ENCODE results near the gene ZBED4. TPM values are rescaled to one million over a fixed set of nuclear protein-coding genes. Genes with fewer than 3 reads are reported as not detected.
"Not testable (repeated sequence)": the region's sequence is repeated elsewhere in the genome, so short reads cannot be mapped to it uniquely, and the experiment has no call there.

Gene ZBED4
- total and polyA plus RNA-seq, 4 experiments from 2014 or later, result 6.7 to 18.6 (median 13.9) TPM

DNA sequence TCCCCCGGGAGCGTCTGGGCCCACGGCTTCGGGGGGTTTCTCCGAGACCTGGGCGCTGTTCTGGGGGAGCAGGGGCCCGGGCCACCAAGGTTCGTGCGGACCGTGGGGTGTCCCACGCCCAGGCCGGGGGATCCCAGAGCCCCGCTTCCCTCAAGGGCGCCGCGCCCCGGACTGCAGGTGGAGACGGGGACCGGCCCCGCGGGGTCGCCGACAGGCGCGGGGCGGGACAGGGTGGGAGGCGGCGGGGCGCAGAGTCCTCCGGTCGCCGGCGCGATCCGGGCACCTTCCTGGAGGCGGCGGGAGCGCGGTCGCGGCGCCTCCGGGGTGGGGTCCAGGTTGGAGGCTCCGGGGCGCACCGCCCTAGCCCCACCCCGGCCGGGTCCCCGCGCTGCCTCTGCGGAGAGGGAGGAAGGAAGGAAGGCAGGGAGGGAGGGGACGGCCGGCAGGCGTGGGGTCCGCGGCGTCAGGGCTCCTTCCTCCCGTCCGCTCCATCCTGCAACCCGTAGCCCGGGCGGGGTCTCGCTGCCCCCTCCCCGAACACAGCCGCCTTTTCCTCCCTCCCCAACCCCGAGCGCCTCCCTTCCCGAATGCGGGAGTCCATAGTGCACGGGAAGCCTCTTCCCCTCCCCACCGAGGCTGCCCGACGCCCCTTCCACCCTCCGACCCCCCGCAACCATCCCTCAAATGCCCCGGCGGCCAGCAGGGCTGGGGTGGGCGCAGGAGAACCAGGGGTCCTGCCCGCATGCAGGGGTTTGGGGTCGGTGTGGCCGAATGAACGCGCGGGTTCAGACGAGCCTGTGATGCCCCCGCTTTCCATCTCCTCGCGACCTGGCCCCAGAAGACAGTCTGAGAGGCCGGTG is 4.3 kb upstream of the ZBED4 start:
- peaks cover 11% of the 10 kb centered on the region for H3K4me1 ChIP-seq (ENCODE audit: insufficient read depth, low read length)
- no peaks in the 10 kb centered on the region for H3K9me3 Mint-ChIP-seq
- DNase-seq, result peak in 1 of 5 donors; percentile 24
- H3K4me3 Mint-ChIP-seq, result peak overlapping the region; percentile 51 to 69 (median 62)
- no peaks in the 10 kb centered on the region for H3K36me3 ChIP-seq (ENCODE audit: insufficient read depth, low read length)
- CTCF ChIA-PET (ENCODE audit: partially characterized antibody), result no interaction called here
- H3K27ac ChIP-seq (ENCODE audit: low read depth, low read length), result no peak overlapping the region
- no peaks in the 10 kb centered on the region for H3K27me3 ChIP-seq (ENCODE audit: insufficient read depth, low read length)
- intact Hi-C loops (cut with micrococcal nuclease), result loop anchor here (1.0 kb wide), 1 partner anchor 10 kb away; no protein-coding TSS in a partner anchor
- POLR2A ChIA-PET (ENCODE audit: partially characterized antibody), result no interaction called here
- no peaks in the 10 kb centered on the region for H3K27me3 Mint-ChIP-seq
- H3K36me3 Mint-ChIP-seq, result peaks cover 0 to 1% of the 10 kb centered on the region in 2 donors
- H3K4me3 ChIP-seq (ENCODE audit: low read length in 2 of 2), result peak overlapping the region in 1 of 2 donors; percentile 47
- H3K27ac Mint-ChIP-seq, result peak overlapping the region in 2 of 7 donors; percentile 66 to 72
- no peaks in the 10 kb centered on the region for H3K9me3 ChIP-seq (ENCODE audit: control insufficient read depth in 1 of 2, low read length in 2 of 2)
- peaks cover 7 to 45% (median 23%) of the 10 kb centered on the region in 4 donors for H3K4me1 Mint-ChIP-seq

DNA sequence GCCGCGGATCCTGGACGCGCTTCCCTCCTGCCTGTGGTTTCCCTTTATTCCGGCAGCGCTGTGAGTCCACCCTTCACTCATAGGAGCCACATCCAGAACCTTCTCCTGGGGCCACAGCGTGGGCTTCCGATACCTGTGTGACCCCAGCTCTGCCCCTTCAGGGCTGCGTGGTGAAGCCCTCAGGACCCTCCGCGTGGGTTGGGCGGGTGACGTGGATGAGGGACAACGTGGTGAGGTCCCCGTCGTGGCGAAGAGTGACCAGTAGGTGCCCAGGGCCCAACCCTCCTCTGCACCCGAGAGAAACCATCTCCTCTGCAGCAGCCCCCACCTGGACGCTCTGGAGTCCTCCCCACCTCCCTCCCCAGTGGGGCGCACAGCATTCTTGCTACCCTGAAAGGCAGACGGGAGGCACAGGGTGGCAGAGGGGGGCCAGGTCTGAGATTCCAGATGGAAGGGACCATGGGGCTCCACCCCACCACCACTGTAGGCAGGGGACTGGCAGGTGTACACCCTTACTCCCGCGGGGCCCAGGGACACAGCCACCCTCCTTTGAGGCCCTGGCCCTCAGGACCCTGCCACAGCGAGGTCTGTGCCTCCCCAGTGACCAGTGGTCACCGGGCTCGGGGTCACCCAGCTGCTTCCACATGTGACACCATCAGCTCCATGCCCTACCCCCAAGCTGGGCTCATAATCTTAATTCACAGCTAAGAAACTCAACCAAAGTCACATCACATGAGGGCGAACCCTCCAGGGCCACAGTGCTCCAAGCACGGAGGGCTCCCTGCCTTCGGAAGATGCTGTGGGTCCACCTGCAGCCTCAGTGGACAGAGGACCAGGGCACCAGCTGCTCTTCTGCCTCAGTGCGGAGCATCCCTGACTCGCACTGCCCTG is 3.4 kb upstream of the ZBED4 start:
- intact Hi-C loops (cut with micrococcal nuclease), result no loop called here
- H3K36me3 ChIP-seq (ENCODE audit: insufficient read depth, low read length), result no peaks in the 10 kb centered on the region
- no peaks in the 10 kb centered on the region for H3K27me3 Mint-ChIP-seq
- no peak for DNase-seq
- H3K4me3 Mint-ChIP-seq, result peak overlapping the region; percentile 61 to 88 (median 69)
- POLR2A ChIA-PET (ENCODE audit: partially characterized antibody), result interaction anchor here (0.5 to 2.6 kb wide), 4 partner anchors 11 to 745 kb away, joined by 3 to 14 read pairs (median 4); no protein-coding TSS in a partner anchor
- no peaks in the 10 kb centered on the region for H3K9me3 Mint-ChIP-seq
- no peaks in the 10 kb centered on the region for H3K27me3 ChIP-seq (ENCODE audit: insufficient read depth, low read length)
- CTCF ChIA-PET (ENCODE audit: partially characterized antibody), result interaction anchor here (1.9 kb wide), 1 partner anchor 8 kb away, joined by 6 read pairs; no protein-coding TSS in a partner anchor
- H3K27ac ChIP-seq (ENCODE audit: low read depth, low read length), result no peak overlapping the region
- H3K4me3 ChIP-seq (ENCODE audit: low read length in 2 of 2), result peak overlapping the region in 1 of 2 donors; percentile 47
- H3K9me3 ChIP-seq (ENCODE audit: control insufficient read depth in 1 of 2, low read length in 2 of 2), result no peaks in the 10 kb centered on the region
- H3K27ac Mint-ChIP-seq, result peak overlapping the region in 5 of 7 donors; percentile 31 to 85 (median 83)
- peaks cover 0 to 4% of the 10 kb centered on the region in 2 donors for H3K36me3 Mint-ChIP-seq
- peaks cover 16 to 53% (median 31%) of the 10 kb centered on the region in 4 donors for H3K4me1 Mint-ChIP-seq
- H3K4me1 ChIP-seq (ENCODE audit: insufficient read depth, low read length), result peaks cover 19% of the 10 kb centered on the region

DNA sequence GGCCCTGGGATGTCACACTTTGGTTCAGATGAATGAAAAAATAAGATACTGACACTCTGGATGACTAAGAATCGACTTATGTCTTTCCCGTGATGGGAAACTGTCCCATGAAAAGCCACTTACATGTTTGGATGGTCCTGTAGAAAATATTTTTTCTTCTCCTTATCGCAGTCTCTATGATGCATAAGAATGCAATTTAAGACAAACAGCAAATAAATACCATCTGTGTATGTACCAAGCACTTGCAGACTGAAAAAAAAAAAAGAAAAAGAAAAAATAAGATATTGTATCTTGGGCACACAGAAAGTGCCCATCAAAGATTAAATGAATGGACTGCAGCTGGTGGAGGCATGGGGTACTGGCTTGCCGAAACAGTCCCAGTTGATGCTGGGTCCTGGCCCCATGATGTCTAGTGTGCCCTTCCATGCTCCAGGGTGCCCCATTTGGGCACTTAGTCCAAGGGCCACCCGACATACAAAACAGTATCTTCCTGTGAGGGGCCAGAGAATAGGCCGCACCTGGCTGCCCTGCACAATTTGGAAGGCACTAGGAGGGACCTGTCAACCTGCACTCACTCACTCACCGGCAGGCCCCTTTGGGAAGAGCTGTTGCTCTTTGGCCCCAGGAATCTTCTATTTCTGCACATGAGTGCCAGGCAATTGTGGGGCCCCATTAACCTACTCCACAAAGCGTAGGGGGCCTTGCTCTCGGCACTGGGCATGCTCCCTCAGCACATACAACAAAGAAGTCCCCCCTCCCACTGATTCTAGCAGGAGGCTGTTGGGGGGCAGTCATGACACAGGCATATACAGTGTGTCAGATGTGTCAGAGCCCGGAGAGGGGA is 2.5 kb upstream of the ZBED4 start:
- H3K4me1 Mint-ChIP-seq, result peaks cover 25 to 55% (median 40%) of the 10 kb centered on the region in 4 donors
- DNase-seq, result no peak
- intact Hi-C loops (cut with micrococcal nuclease), result no loop called here
- H3K9me3 Mint-ChIP-seq, result peaks cover 0 to 1% (median 0%) of the 10 kb centered on the region in 8 donors
- H3K27ac Mint-ChIP-seq, result peak overlapping the region; percentile 53 to 89 (median 83)
- no peak overlapping the region for H3K4me3 ChIP-seq (ENCODE audit: low read length in 2 of 2)
- CTCF ChIA-PET (ENCODE audit: partially characterized antibody), result interaction anchor here (1.9 kb wide), 1 partner anchor 9 kb away, joined by 6 read pairs; no protein-coding TSS in a partner anchor
- POLR2A ChIA-PET (ENCODE audit: partially characterized antibody), result interaction anchor here (0.9 to 2.6 kb wide), 4 partner anchors 12 to 30 kb away, joined by 3 to 14 read pairs (median 7); no protein-coding TSS in a partner anchor
- H3K36me3 Mint-ChIP-seq, result peaks cover 0 to 6% of the 10 kb centered on the region in 2 donors
- H3K4me3 Mint-ChIP-seq, result peak overlapping the region; percentile 29 to 88 (median 72)
- peaks cover 28% of the 10 kb centered on the region for H3K4me1 ChIP-seq (ENCODE audit: insufficient read depth, low read length)
- H3K27me3 Mint-ChIP-seq, result no peaks in the 10 kb centered on the region
- H3K36me3 ChIP-seq (ENCODE audit: insufficient read depth, low read length), result no peaks in the 10 kb centered on the region
- H3K27me3 ChIP-seq (ENCODE audit: insufficient read depth, low read length), result no peaks in the 10 kb centered on the region
- H3K27ac ChIP-seq (ENCODE audit: low read depth, low read length), result no peak overlapping the region
- no peaks in the 10 kb centered on the region for H3K9me3 ChIP-seq (ENCODE audit: control insufficient read depth in 1 of 2, low read length in 2 of 2)

DNA sequence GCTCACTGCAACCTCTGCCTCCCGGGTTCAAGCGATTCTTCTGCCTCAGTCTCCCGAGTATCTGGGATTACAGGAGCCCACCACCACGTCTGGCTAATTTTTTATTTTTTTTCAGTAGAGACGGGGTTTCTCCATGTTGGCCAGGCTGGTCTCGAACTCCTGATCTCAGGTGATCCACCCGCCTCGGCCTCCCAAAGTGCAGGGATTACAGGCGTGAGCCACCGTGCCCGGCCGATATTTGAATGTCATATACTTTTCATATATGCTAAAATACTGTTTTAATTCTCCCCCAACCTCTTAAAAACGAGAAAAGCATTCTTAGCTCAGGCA is 1.1 kb upstream of the ZBED4 start:
- H3K27ac ChIP-seq (ENCODE audit: low read depth, low read length), result peak overlapping the region; percentile 75
- intact Hi-C loops (cut with micrococcal nuclease); H3K27me3 ChIP-seq (ENCODE audit: insufficient read depth, low read length); H3K9me3 ChIP-seq (ENCODE audit: control insufficient read depth in 1 of 2, low read length in 2 of 2); H3K27me3 Mint-ChIP-seq; H3K36me3 ChIP-seq (ENCODE audit: insufficient read depth, low read length); DNase-seq; H3K36me3 Mint-ChIP-seq; H3K9me3 Mint-ChIP-seq: not testable (repeated sequence)
- peaks cover 36% of the 10 kb centered on the region for H3K4me1 ChIP-seq (ENCODE audit: insufficient read depth, low read length)
- ChIA-PET POLR2A (ENCODE audit: partially characterized antibody) (interaction anchor here (1.0 to 2.6 kb wide), 4 partner anchors 13 to 43 kb away, joined by 3 to 14 read pairs (median 6); no protein-coding TSS in a partner anchor), CTCF (ENCODE audit: partially characterized antibody) (interaction anchor here (1.0 to 1.9 kb wide), 2 partner anchors 10 to 23 kb away, joined by 3 to 6 read pairs; no protein-coding TSS in a partner anchor)
- Mint-ChIP-seq H3K4me3 (peak overlapping the region; percentile 63 to 80 (median 75)), H3K4me1 (peaks cover 27 to 59% (median 48%) of the 10 kb centered on the region in 4 donors), H3K27ac (peak overlapping the region; percentile 61 to 89 (median 83))
- peak overlapping the region in 1 of 2 donors; percentile 69 for H3K4me3 ChIP-seq (ENCODE audit: low read length in 2 of 2)

DNA sequence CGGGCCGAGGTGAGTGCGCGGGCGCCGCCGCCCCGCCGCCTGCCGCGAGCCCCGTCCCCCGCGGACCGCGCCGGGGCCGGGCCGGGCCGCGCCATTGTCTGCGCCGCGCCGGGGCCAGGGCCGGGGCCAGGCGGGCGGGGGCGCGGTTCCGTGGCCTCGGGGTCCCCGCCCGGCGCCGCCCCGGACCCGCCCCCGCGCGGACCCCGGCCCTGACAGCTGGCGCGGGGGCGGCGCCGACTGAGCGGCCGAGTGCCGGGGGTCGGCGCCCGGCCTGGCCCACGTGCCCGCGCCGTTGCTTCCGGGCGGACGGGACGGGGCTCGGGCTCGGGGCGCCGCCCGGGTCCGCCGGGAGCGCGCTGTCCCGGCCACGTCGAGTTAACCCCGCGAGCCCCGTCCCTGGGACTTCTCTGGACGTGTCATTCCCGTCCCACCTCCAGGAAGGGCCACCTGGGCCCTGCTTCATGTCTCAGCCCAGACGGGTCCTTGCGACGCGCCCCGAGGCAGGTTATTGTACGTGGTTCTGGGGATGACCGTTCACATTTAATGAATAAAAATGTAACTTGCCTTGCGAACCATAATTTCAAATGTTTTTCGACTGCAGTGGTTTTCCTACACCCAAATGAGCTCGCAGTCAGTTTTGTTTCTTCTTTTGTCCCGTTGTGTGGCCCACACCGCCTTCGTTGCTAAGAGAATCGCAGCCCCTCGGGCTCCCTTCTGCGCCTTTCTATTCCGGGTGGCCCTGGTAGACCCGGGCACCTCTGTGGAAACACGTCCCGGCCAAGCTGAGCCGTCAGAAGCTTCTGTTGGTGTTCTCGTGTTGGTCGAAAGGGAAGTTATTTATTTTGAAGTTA is 562 bp downstream of the ZBED4 start:
- DNase-seq, result peak in 1 of 5 donors; percentile 30
- H3K27me3 Mint-ChIP-seq, result no peaks in the 10 kb centered on the region
- H3K36me3 Mint-ChIP-seq, result peaks cover 0 to 10% of the 10 kb centered on the region in 2 donors
- peak overlapping the region; percentile 92 to 97 (median 94) for H3K4me3 Mint-ChIP-seq
- Histone ChIP-seq H3K27ac (ENCODE audit: low read depth, low read length) (peak overlapping the region; percentile 61), H3K9me3 (ENCODE audit: control insufficient read depth in 1 of 2, low read length in 2 of 2) (no peaks in the 10 kb centered on the region), H3K4me3 (ENCODE audit: low read length in 2 of 2) (peak overlapping the region; percentile 46 to 53), H3K36me3 (ENCODE audit: insufficient read depth, low read length) (no peaks in the 10 kb centered on the region), H3K4me1 (ENCODE audit: insufficient read depth, low read length) (peaks cover 38% of the 10 kb centered on the region), H3K27me3 (ENCODE audit: insufficient read depth, low read length) (no peaks in the 10 kb centered on the region)
- peaks cover 35 to 74% (median 56%) of the 10 kb centered on the region in 4 donors for H3K4me1 Mint-ChIP-seq
- peaks cover 0 to 1% (median 0%) of the 10 kb centered on the region in 8 donors for H3K9me3 Mint-ChIP-seq
- H3K27ac Mint-ChIP-seq, result peak overlapping the region; percentile 92 to 96 (median 94)
- intact Hi-C loops (cut with micrococcal nuclease), result loop anchor here (1.0 to 2.0 kb wide), 4 partner anchors 15 to 64 kb away; partner anchors contain the start of genes ALG12 and CRELD2
- ChIA-PET POLR2A (ENCODE audit: partially characterized antibody) (interaction anchor here (0.8 to 4.4 kb wide), 14 partner anchors 10 to 106 kb away, joined by 3 to 39 read pairs (median 4); partner anchors contain the start of genes ALG12, BRD1, CRELD2 and PIM3), CTCF (ENCODE audit: partially characterized antibody) (interaction anchor here (1.9 kb wide), 1 partner anchor 62 kb away, joined by 4 read pairs; no protein-coding TSS in a partner anchor)

Data from CD4-positive, alpha-beta memory T cell (primary cell).